Adipose tissue (tissue), 3 donors: Measurements from ENCODE around the gene SIAE. TPM values are rescaled to one million over a fixed set of nuclear protein-coding genes. Genes with fewer than 3 reads are reported as not detected.

Experiments used
- H3K27ac ChIP-seq: one replicate; pipeline ENCODE4 v1.5.1; 2013; ENCODE audit warnings: low read depth, low read length
- WGBS, 3 donors: extraction: QIAGEN DNeasy Blood & Tissue Kit; methylation state at CpG; one replicate each; pipeline ENCODE4 v1.1.7; 2013; 5-methylcytosine and 5-hydroxymethylcytosine counted together
- polyA plus RNA-seq, 3 donors: library from polyadenylated mRNA; stranded (reverse); fragments of 200-250 nt; gene quantifications; one replicate each; pipeline ENCODE4 v1.2.3, GENCODE V29; 2013
- donor health status: healthy with polysubstance abuse.
- donor health status: Bipolar disorder and iron deficiency.
- donor health status: healthy.

The SIAE gene, protein sequence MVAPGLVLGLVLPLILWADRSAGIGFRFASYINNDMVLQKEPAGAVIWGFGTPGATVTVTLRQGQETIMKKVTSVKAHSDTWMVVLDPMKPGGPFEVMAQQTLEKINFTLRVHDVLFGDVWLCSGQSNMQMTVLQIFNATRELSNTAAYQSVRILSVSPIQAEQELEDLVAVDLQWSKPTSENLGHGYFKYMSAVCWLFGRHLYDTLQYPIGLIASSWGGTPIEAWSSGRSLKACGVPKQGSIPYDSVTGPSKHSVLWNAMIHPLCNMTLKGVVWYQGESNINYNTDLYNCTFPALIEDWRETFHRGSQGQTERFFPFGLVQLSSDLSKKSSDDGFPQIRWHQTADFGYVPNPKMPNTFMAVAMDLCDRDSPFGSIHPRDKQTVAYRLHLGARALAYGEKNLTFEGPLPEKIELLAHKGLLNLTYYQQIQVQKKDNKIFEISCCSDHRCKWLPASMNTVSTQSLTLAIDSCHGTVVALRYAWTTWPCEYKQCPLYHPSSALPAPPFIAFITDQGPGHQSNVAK
- polyA plus RNA-seq: 10 to 100 TPM in 2 of 3 donors, 1 to 10 TPM in 1; 7.1 to 13.8 (median 11.0) TPM

DNA sequence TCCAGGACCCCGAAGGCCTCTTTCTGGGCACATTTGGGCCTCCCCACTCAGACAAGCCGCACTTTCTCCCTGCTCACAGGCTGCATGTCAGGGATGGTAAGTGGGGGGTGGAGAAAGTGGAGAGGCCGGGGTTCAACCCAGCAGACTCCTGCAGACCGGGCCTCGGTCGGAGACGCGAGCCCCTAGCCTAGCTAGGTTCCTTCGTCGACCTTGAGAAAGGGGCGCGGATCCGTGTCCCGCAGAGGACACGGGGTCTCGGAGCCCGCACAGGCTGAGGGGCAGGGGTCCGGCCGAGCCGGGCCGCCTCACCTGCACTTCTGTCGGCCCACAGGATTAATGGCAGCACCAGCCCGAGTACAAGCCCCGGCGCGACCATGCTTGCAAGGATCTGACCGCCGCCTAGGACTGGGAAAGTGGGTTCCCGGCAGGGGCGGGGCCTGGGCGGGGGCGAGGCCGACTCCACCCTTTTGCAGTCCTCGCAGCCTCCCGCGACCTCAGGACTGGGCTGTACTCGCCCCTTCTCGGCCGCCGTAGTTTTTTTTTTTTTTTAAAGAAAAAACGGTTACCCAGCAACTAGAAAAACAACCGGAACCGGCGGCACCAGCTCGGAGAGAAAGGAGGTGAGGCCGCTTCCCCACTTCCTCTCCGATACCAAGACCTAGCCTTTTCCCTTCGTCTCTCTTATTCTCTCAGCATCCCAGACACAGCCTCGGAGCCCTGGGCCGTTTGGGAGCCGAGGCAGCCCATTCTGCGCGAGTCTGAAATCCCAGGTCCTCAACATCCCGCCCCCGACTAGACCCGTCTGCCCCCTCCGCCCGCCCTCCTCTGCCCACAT lies at the start of gene SIAE, which contains the start of gene SPA17:
TSS of gene SIAE (minus strand) at position 407 of the 835 bp plus-strand sequence. CDS start at position 376, 31 bp downstream.
TSS of gene SPA17 (plus strand) at position 572 of the 835 bp plus-strand sequence. CDS start 1,361 bp downstream, outside the sequence.
- peak within 1 kb of the TSS; percentile 86 for H3K27ac ChIP-seq
- 0% methylated on average over 57 to 58 of the region's 58 CpGs for WGBS, 3 donors

DNA sequence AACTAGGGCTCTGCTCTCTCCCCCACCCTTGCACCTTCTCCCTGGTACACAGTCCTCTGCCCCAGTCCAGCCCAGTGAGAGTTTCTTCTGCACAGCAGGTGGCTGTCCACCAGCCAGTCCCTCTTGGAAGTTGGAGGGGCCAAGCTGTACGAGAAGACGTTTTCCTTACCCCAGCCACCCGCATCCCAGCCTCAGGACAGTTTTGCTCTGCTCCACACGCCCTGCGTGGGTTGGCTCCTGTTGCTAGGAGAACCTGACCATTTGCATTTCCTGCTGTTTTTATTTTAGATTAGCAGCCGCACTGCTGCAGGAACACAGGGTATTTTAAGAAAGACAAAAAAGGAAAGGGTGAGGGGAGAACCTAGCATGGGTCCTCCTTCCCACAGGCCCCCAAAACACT lies 48.6 kb upstream of the SIAE start:
- H3K27ac ChIP-seq: no peak overlapping the region
- WGBS, 3 donors: 34 to 51% (median 47%) methylated on average over 6 of the region's 6 CpGs

DNA sequence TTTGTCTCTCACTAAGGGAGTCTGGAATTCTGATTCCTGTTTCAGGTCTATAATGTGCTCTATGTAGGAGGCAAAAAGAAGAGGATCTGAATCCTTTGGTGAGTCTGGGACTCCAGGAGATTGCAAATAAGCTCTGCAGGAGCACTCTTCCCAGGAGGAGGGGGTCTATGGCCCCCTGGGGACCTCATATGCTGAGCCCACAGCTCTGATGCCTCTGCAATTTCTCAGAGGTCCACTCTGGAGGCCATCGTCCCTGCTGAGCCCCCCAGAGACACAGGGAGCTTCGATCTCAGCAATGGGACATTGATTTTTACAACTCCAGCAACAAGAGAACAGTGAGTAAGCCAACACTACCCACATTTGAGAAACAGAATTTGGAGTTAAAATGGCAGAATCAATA lies 46.0 kb upstream of the SIAE start:
- no peak overlapping the region for H3K27ac ChIP-seq
- WGBS, 3 donors: 34 to 68% (median 67%) methylated on average over 2 of the region's 2 CpGs

DNA sequence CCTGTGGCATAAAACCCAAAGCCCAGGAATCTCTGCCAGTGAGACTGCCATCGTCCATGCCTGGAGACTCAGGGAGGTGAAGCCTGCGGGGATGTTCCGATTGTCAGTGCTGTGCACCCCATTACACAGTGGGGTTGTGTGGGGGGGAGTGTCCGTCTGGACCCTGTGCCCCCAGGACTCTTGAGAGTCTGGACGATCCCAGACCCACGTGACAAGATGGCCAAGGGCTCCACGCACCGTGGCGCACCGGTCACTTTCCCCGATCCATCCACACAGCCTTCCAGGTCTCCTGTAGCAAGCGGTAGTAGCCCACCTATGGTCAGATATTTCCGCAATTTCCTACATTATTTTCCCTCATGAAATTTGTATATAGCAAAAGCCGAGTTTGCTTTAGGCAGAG lies 45.3 kb upstream of the SIAE start:
- H3K27ac ChIP-seq: no peak overlapping the region
- 21 to 62% (median 52%) methylated on average over 14 of the region's 14 CpGs for WGBS, 3 donors

DNA sequence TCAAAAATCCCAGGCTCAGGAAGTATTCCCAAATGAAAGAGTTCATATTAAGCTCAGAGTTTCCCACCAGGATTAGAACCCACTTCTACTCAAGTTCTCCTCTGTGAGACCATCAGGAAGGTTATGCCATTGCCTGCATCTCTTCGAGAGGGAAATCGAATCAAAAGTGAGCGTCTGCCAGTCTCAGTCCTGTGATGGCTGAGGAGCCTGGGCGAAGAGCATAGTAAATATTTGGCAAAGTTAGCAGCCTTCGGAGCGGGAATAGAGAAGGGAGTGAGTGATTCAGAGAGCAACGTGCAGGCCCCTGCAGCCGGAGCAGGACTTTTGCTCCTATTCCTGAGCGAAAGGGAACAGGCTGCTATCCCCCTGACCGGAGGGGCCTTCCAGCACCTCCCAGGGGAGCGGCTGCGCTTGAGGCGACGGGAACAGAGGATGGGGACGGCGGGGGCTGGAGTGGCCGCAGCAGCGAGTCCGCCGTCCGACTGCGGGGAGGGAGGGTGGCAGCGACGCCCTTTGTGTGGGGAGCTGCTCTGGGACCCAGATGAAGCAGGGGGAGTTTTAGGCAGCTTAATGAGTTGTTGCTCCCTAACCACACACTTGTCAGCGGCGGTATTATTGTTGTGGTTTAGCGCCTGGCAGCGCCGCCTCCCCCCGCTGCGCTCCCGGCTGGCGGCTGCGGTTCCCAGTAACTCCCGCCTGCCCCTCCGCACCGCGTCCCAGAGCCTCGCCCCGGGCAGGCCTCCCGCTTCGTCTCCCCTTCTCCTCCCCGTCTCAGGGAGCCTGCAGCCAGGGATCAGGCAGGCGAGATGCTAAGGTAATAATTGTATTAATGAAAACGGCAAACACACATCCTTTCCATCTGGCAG lies 44.5 kb upstream of the SIAE start:
- 0 to 1% (median 1%) methylated on average over 39 to 45 of the region's 45 CpGs for WGBS, 3 donors
- H3K27ac ChIP-seq: no peak overlapping the region

DNA sequence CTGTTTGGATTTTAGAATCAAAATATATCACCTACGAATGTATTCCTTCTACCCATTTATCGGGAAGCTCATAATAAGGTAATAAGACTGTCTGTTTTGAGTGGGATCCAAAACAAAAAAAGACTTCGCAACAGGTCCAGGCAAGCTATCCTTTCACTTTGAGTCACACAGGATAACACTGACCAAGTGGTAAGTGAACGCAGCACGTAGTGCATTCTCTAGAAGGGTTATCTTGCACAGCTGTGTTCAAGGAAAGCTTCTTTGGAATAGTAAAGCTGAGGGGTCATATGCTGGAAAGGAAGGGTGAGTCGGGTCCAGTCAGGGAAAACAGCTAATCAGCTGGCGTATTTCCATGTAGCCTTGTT lies 43.9 kb upstream of the SIAE start:
- H3K27ac ChIP-seq: no peak overlapping the region
- 32 to 42% (median 33%) methylated on average over 7 of the region's 7 CpGs for WGBS, 3 donors

DNA sequence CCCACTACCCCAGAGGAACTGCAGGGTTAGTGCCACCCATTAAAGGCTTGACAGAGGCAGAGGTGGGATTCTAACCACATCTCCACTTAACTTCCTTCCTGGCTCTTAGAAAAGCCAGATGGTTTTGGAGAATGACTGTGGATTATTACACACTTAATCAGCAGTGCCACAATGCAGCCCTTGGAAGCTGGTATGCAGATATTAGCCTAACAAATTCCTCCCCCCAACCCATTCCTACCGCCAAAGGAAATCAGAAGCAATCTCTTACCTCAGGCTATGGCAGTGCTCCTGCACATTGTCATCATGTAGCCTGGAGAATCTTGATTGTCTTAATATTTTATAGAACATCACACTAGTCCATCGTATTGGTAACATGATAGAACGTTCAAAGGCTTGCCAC lies 43.1 kb upstream of the SIAE start:
- no peak overlapping the region for H3K27ac ChIP-seq
- WGBS, 3 donors: 47 to 56% (median 48%) methylated on average over 3 of the region's 3 CpGs

DNA sequence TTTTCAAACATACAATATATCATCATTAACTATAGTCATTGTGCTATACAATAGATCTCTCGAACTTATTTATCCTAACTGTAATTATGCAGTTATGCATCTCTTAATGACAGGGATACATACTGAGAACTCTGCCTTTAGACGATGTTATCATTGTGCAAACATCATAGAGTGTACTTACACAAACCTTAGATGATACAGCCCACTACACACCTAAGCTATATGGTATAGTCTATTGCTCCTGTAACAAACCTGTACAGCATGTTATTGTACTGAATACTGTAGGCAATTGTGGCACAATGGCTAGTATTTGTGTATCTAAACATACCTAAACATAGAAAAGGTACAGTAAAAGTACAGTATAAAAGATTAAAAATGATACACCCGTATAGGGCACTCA lies 38.9 kb upstream of the SIAE start:
- WGBS, 3 donors: 51 to 88% (median 81%) methylated on average over 3 of the region's 3 CpGs

DNA sequence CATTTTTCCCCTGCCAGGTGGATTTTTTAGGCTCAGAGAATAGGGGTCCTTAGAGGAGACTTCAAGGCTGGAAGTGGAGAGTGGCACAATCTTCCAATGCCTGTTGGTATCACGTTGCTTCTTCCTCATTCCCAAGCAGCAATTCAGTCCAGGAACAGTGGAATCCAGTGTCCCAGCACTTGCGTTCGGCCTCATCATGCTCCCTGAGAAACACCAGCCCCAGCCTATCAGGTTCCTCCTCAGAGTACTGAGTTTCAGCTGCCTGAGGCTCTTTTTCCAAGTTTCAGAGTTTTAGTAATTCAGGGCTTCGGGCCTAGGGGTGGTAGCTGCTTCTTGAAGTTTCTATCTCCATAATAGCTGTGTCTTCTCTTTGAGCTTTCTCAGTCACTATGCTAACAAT lies 34.3 kb upstream of the SIAE start:
- no peak overlapping the region for H3K27ac ChIP-seq
- 81 to 90% (median 88%) methylated on average over 4 of the region's 4 CpGs for WGBS, 3 donors

More for the DNA sequence above, 38.9 kb upstream of the SIAE start:
- no peak overlapping the region for H3K27ac ChIP-seq

DNA sequence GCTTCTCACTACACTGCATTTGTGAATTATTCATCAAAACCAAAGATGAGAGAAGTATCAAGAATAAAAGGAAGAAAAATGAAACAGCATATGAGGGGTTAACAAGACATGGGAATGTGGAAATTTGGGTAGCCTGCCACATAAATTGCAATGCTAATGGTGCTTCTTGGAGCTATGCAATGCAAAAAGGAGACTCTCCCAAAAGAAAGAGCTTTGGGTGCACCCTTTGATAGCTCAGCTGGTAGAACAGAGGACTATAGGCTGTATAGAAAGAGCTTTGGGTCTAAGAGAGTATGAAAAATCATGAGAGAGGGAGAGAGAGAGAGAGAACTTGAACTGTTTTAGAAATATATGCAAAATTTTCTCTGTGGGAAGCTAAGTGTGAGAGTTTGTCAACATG lies 26.5 kb upstream of the SIAE start:
- H3K27ac ChIP-seq: no peak overlapping the region

DNA sequence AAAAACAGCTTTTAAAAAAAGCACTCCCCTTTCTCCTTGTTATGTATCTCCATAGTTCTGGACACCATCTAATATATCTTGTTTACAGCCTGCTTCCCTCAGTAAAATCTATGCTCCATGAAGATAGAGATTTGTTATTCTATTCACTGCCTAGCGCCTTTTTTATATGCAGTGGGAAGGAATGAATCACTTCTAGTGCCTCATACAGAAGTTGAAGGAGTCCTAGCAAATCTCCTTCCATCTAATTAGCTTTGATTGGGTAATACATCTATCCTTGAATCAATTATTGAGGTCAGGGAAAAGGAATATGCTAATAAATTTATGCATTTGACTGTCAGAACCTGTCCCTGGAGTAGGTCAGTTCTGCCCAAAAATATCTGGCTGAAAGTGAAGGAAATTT lies 26.0 kb upstream of the SIAE start:
- WGBS, 3 donors: 80 to 92% (median 84%) methylated on average over 1 of the region's 1 CpG
- no peak overlapping the region for H3K27ac ChIP-seq

DNA sequence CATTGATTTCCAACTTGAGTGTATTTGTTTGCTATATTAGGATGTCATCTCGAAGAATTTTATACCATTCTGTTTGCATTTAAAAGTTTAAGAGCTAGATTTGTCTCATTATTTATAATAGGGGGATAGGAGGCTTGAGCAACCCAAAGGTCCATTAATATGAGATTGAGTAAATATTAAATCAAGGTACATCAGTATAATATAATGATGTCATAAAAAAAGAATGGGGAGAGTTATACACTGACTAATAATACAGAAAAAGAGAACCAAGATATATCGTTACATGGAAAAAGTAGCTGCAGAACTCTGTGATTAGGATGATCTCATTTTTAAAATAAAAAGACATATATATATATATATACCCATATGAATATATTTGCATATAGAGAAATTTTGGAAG lies 19.6 kb upstream of the SIAE start:
- H3K27ac ChIP-seq: no peak overlapping the region
- 95 to 97% (median 97%) methylated on average over 2 of the region's 2 CpGs for WGBS, 3 donors

DNA sequence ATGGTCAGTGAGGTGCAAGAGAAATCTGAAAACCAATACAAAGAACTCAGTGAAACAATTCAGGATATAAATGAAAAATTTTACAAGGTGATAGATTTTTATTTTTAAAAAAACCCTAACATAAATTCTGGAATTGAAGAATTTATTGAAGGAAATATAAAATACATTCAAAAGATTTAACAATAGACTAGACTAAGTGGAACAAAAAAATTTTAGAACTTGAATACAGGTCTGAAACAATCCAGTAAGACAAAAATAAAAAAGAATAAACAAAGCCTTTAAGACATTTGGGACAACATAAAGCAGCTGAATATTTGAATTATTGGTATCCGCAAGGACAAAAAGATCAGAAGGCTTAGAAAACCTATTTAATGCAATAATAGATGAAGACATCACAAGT lies 8.9 kb upstream of the SIAE start:
- no peak overlapping the region for H3K27ac ChIP-seq
- 96 to 100% (median 97%) methylated on average over 1 of the region's 1 CpG for WGBS, 3 donors

DNA sequence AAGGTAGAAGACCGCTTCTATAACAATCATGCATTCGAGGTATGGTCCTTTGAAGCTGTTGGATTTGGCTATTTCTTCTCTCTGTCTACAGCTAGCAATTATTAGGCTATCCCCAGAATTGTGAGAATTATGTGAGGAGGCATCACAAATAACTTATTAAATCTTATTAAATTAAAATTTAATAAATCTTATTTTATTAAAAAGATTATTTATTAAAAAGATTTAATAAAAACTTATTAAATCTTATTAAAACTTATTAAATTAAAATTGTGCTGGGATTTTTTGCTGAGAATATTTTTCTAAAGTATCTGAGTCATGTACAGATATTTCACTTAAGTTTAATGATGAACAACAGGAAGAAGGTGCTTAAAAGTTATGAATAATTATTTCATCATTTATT lies 7.9 kb upstream of the SIAE start:
- H3K27ac ChIP-seq: no peak overlapping the region
- 95 to 97% (median 97%) methylated on average over 2 of the region's 2 CpGs for WGBS, 3 donors

DNA sequence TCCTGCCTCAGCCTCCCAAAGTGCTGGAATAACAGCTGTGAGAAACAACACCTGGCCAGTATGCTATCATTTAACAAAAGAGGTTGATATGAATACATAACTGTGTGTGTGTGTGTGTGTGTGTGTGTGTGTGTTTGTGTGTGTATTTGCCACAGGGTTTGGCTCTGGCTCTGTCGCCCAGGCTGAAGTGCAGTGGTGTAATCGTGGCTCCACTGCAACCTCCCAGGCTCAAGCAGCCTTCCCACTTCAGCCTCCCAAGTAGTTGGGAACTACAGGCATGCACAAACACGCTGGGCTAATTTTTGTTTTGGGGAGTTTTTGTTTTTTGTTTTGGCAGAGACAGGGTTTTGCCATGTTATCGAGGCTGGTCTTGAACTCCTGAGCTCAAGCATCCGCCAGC lies 4.9 kb upstream of the SIAE start:
- 75 to 89% (median 86%) methylated on average over 5 of the region's 5 CpGs for WGBS, 3 donors
- no peak overlapping the region for H3K27ac ChIP-seq

DNA sequence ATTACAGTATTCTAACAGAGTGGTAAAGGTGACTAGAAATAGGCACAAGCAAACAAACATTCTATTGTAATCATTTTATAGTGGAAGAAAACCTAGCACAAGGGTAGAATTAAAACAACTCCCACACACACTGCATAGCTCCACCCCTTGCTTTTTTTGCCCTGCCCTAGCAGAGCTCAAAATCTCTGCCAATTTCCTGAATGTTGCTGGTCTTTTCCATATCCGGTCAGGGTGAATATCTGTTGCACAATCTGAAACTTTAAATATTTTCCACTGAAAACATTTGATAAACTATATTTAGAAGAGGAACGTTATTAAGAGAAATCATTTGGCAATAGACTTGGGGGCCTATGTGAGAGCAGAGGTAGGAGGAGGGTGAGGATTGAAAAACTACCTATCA lies 2.8 kb upstream of the SIAE start:
- H3K27ac ChIP-seq: no peak overlapping the region

DNA sequence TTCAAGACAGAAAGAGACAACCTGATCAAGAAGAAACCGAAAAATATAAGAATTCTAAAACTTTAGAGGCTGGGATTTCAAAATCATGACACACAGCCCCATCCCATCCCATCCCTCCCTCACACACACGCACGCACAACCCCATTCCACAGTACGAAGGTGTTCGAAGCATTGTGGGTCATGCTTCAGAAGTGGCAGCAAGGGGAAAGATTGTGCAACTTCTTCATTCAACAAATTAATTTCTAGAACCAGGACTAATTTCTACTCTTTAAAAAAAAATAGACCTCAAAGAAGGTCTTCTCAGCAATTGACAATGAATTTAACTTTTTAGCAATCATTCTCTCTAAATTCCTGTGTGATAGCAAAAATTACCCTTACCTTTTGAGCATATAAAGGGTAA lies 1.0 kb upstream of the SIAE start:
- no peak overlapping the region for H3K27ac ChIP-seq
- WGBS, 3 donors: 72 to 84% (median 75%) methylated on average over 5 of the region's 5 CpGs

More for the DNA sequence above, 2.8 kb upstream of the SIAE start:
- 5 to 7% (median 5%) methylated on average over 2 of the region's 2 CpGs for WGBS, 3 donors

DNA sequence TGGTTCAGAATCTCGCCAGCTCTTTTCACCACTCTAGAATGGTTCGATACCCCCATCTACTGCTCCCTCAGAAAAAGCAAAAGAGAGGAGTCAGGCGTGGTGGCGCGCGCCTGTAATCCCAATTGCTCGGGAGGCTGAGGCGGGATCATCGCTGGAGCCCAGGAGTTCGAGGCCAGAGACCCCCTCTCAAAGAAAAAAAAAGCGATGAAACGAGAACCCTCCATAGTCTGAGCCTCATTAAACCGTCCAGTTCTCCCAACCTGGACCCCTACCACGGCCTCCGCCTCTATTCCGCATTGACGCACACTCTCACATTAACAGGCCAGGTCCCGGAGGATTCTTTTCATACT lies 604 bp upstream of the SIAE start:
- H3K27ac ChIP-seq: peak overlapping the region; percentile 72
- 18 to 40% (median 38%) methylated on average over 18 of the region's 18 CpGs for WGBS, 3 donors
